NT2/D1 (cell line): ENCODE measurements around the gene SBF2.

ENCODE experiments used
- SUZ12 ChIP-seq: IDR thresholded peaks from 2 replicates; pipeline ENCODE4 v1.6.1; 2011; ENCODE audit not compliant: insufficient read length, insufficient read depth; ENCODE audit errors: extremely low read depth
- YY1 ChIP-seq: IDR thresholded peaks from 2 replicates; pipeline ENCODE4 v1.6.1; 2011; ENCODE audit not compliant: insufficient read length, insufficient read depth
- ZNF274 ChIP-seq: IDR thresholded peaks from 2 replicates; pipeline ENCODE4 v1.6.1; 2011; ENCODE audit warnings: mild to moderate bottlenecking, low read depth, low read length

GRCh38 chr11:10307400-10308200 lies 13.6 kb upstream of the SBF2 start:
- TF ChIP-seq SUZ12 = no peak
- TF ChIP-seq ZNF274 = no peak
- TF ChIP-seq YY1 = no peak
